HG02973 (cell line): ENCODE results near the gene LSR.

Experiments used
- ATAC-seq: cut with Tn5 transposase; IDR thresholded peaks from one replicate; pipeline ENCODE4 v1.9.1; 2021; ENCODE audit warnings: moderate library complexity; ENCODE audit not compliant: unreplicated experiment

Gene LSR

DNA sequence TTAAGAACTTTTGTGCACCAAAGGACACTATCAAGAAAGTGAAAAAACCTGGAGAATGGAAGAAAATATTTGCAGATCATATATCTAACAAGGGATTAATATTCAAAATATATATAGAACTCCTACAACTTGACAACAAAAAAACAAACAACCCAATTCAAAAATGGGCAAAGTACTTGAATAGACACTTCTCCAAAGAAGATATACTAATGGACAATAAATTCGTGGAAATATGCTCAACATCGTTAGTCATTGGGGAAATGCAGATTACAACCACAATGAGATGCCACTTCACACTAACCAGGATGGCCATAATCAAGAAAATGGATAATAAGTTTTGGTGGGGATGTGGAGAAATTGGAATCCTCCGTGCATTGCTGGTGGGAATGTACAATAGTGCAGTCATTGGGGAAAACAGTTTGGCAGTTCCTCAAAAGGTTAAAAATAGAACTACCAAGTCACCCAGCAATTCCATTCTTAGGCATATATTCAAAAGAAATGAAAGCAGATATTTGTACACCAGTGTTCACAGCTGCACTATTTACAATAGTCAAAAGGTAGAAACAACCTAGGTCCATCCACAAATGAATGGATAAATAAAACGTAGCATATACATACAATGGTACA, 2.2 kb upstream of the LSR start:
- no peak for ATAC-seq

DNA sequence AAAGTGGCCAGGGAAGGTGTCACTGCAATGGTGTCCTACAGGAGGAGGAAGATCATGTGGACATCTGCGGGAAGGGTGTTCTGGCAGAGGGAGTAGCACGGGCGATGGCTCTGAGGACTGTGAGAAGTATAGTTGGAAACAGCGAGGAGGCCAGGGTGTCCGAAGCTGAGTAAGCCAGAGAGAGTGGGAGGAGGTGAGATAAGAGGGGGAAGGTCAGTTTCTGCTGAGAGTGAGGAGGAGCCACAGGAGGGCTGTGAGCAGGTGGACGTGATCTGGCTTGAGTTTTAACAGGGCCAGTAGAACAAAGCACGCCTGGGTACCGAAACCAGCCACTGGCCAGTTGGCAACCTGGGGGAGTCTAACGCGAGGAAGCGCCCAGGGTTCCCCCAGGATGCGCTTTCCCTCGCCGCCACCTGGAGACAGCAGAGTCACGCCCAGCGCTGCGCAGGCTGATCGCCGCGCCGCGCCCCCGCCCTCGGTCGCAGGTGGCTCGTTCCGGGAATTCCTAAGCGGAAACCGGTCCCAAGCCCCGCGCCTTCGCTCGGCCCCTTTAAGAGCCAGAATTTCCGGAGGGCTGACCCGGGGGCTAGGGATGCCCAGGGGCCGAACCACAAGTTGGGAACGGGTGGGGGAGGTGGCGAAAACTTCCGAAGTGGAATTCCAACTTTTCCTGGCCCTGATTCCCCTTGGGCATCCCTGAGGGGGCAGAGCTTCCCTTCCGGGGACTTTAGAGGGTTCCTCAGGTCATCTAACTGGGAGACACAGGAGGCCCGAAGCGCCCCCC, 1.1 kb upstream of the LSR start:
- peak; percentile 39 for ATAC-seq

GRCh38 chr19:35249146-35249847, 495 bp downstream of the LSR start:
- peak; percentile 3 for ATAC-seq

- no peak for ATAC-seq
Measured at GRCh38 chr19:35249848-35250711, 1.3 kb downstream of the LSR start.

DNA sequence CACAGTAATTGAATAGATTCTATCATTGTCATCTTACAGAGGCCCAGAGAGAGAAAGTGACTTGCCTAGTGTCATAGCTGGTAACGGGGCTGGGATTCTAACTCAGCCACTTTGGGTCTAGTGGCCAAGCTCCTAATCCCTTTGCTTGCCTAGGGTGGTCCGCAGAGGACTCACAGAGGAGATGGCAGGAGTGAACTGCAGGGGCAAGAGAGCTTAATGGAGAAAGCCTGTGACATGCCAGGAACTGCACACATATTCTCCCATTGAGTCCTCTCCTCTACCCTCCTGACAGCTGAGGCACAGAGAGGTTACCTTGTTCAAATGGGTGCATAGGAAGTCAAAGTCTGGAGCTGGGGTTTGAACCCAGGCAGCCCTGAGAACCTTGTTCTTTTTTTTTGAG, 2.7 kb downstream of the LSR start:
- ATAC-seq = no peak

- ATAC-seq = no peak
Measured at GRCh38 chr19:35253316-35254286, 4.8 kb downstream of the LSR start.

DNA sequence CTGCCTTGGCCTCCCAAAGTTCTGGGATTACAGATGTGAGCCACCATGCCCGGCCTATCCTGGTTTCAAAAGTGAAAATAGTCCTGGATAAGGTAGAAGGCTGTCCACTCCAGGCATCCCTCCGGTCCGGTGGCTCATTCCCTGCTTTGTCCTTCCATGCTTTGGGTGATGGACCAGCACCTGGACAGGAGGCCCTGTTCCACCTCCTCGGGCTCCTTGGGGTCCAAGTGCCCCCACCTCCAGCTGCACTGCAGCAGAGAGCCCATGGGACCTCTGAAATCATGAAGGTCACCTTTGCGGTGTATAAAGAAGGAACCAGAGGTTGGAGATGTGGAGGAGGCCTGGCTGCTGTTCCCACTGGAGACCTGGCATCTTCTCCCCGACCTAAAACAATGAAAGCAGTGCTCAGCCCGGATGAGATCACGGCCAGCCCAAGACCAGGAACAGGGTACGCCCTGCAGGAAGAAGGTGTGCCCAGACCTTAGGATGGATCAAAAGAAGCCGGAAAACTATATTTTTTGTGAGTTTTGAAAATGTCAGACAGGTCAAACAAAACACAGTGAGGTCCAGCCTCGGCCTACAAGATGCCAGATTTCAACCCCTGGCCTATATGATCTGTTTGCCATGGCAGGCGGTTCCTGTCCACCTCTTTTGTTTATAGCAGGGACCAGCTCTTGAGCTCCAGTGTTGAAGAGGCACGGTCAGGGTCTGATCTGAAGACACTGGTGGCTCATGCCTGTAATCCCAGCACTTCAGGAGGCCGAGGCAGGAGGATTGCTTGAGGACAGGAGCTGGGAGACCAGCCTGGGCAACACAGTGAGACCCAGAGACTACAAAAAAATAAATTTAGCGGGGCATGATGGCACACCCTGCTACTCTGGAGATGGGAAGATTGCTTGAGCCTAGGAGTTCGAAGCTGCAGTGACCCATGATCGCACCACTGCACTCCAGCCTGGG, 5.8 kb downstream of the LSR start:
- ATAC-seq = no peak

- no peak for ATAC-seq
Measured at GRCh38 chr19:35256566-35256965, 7.8 kb downstream of the LSR start.

DNA sequence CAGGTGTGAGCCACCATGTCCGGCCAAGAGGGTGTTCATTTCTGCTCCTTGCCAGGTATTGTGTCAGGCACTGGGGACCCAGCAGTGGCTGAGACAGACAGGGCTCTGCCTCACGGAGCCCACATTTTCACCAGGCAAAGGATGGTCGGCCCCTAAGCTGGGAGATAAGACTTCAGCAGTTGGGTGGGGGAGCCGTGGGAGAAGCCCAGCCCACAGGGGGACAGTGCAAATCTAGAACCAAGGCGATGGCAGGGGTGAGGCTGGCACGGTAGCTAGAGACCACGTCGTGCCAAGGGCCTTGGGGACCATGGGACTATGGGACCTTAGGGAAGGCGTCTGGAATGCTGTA, 8.3 kb downstream of the LSR start:
- ATAC-seq = no peak

- ATAC-seq = no peak
Measured at GRCh38 chr19:35260694-35261304, 12.0 kb downstream of the LSR start.

DNA sequence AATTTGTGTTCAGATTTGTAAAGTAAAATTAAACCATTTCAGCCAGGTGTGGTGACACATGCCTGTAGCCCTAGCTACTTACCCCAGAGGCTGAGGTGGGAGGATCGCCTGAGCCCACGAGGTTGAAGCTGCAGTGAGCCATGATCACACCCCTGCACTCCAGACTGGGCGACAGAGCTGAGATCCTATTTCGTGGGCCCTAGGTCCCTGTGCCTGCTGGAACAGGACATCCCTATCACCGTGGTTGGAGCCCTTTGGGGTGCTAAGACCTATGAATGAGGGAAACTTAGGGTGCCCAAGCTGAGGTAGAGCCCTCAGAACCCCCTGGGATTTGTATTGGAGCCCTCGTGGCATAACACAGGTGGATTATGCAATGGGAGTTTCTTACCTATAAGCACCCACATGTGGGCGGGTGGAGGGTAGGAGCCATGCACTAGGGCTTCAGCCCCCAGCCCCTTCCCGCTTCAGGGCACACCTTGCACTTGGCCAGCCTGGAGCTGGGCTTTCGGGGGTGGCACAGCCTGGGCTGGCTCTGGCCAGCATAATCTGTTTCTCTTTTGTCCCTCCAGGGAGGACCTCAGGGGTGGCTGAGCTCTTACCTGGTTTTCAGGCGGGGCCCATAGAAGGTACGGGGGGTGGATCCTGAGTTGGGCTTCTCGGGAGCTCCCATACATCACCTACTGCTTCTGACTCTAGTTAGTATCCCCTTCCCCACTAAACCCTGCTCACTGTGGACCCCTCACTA, 12.7 kb downstream of the LSR start:
- ATAC-seq = no peak

- ATAC-seq = no peak
Measured at GRCh38 chr19:35262101-35262761, 13.4 kb downstream of the LSR start.

- no peak for ATAC-seq
Measured at GRCh38 chr19:35264268-35265125, 15.7 kb downstream of the LSR start.

DNA sequence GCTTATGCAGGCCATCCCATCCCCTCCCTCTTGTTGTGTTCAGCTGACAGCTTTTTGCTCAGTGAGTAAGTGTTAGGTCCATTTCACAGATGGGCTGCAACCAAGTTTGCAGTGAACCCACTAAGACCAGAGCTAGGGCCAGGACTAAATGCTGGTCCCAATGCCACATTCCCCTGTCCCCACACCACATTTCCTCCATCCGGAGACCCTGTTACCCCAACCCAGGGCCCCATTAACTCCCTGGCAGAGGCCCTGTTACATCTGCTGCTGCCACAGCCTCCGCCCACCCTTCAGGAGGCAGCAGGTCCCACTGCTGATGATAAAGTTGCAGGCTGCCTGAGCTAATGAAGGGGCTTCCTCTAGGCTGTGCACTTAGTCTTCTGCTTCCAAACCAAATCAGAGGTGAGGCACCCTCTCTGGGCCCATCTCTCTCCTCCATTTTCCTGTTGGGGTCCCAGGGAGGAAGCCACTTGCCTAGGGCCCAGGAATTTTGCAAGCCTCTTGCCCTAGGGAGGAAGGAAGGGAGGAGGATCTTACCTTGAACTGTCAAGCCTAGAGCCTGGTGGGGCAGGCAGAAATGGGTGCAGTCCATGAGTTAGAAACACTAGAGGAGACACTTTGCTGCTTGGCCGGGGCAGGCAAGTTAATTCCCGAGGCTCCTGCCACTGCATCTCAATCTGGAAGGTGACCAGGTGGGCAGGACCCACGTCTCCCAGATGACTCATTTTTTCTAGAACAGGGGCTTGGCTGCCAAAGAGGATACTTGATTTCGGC, 16.5 kb downstream of the LSR start:
- ATAC-seq = no peak

DNA sequence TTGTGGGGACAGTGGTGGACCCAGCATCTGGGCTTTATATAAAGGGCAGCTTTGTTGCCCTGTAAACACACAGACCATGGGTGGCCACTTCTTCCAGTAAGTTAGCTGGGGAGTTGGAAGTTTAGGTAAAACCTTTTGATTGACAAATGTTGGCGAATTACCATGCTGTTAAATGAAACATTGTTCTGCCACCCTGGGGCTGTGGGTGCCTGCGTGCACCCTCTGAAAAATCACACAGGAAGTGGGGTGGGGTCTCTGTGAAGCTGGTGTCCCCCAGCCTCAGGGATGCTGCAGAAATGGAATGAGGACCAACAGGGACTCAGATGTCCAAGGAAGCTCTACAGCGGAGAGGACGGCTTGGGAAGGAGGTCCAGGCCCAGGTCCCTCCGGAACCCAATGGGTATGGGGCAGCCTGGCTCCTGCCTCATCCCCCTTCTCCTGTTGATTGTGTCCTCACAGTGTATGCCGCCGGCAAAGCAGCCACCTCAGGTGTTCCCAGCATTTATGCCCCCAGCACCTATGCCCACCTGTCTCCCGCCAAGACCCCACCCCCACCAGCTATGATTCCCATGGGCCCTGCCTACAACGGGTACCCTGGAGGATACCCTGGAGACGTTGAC, 17.2 kb downstream of the LSR start:
- ATAC-seq = no peak
